GM21381 (cell line): Measurements from ENCODE around the gene SLC25A20.
"Not testable (repeated sequence)": the region's sequence is repeated elsewhere in the genome, so short reads cannot be mapped to it uniquely, and the experiment has no call there.

Experiments used
- ATAC-seq: cut with Tn5 transposase; IDR thresholded peaks from one replicate; pipeline ENCODE4 v1.9.1; 2021; ENCODE audit warnings: mild to moderate bottlenecking, moderate library complexity; ENCODE audit not compliant: unreplicated experiment

SLC25A20 gene

DNA sequence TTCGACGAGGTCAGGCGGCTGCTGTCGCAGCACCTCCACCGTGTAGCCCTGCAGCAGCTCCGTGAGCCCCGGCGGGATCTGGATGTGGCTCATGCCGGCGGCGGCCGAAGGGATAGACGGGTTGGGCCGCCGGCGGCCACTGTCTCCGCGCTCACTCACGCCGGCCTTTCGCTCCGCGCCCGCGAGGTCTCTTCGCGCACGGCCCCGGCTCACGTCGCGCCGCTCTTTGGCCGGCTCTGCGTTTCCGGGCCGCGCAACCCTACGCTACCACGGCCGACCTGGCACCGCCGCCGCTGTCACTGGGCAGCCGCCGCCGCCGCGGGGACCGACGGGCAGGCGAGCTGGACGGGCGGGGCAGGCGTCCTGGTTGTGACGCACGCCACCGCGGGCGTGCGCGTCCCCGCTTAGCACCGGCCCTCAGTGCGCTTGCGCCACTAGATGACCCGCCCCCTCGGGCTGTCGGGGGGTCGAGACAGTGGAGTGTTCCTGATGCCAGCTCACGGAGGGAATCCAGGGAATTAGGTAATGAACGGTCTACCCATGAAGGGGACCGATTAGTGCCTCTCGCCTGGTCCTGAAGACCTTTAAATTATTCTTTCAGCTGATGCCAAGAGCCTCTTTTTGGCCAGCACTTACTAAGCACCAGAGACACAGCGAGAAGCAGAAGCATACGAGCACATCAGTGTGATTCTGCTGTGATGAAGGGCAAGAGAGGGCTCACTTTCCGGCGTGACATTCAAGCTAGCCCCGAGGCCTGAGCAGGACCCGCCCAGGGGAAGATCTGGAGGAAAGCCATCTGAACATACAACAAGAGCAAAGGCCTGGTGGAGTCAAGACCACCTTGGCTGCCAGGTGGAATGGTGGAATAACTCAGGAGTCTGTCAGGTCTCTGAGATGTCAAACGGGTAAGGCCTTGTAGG, 50.9 kb downstream of the SLC25A20 start, which contains the start of gene PRKAR2A:
Gene PRKAR2A (minus strand): TSS at position 371 of the 920 bp plus-strand sequence. CDS start 278 bp downstream, at position 93.
- ATAC-seq, result peak; percentile 92

DNA sequence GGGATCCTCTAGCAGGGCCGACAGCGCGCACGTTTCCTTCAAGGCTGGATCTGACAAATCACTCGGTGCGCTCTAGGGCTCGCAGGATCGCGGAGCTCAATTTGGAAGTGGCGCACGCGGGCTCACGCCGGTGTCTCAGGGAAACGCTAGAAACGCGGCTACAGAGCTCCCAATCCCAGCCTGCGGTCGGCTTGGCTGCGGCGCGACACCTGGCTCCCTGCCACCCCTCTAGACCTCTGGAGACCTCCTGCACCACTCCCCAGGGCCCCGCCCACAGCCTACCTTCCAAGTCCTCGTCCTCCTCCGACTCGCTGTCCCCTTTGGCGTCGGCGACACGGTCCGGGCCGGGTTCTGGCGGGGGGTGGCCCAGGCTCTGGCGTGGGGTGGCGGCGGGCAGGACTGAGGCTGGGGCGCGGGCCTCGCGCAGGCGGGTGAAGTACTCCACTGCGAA, 51.6 kb downstream of the SLC25A20 start:
- ATAC-seq, result peak; percentile 39

DNA sequence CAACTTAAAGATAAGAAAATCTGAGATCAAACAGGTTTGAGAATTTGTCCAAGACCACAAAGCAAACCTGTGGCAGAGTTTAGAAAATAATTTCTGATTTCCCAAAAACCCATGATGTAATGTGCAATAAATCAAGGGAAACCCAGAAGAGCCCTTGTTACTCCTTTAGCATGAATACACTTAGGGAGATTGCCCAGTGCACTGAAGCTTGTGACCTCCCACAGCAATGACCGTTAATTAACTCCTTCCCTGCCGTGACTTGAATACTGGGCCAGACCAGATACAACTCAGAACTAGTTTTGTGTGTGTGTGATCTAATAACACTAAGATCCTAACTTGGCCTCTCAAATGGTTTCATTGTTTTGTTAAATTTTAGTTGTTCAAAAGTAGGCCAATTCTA, 53.5 kb downstream of the SLC25A20 start:
- ATAC-seq, result no peak

DNA sequence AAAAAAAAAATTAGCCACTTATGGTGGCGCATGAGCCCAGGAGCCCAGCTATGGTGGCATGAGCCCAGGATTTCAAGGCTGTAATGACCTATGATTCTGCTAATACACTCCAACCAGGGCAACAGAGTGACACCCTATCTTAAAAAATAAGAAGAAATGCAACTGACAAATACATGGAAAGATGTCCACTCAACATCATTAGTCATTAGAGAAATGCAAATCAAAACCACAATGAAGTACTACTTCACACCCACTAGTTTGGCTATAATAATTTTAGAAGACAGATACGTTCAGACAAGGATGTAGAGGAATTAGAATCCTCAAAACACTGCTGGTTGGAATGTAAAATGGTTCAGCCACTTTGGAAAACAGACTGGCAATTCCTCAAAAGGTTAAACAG, 61.5 kb downstream of the SLC25A20 start:
- no peak for ATAC-seq

DNA sequence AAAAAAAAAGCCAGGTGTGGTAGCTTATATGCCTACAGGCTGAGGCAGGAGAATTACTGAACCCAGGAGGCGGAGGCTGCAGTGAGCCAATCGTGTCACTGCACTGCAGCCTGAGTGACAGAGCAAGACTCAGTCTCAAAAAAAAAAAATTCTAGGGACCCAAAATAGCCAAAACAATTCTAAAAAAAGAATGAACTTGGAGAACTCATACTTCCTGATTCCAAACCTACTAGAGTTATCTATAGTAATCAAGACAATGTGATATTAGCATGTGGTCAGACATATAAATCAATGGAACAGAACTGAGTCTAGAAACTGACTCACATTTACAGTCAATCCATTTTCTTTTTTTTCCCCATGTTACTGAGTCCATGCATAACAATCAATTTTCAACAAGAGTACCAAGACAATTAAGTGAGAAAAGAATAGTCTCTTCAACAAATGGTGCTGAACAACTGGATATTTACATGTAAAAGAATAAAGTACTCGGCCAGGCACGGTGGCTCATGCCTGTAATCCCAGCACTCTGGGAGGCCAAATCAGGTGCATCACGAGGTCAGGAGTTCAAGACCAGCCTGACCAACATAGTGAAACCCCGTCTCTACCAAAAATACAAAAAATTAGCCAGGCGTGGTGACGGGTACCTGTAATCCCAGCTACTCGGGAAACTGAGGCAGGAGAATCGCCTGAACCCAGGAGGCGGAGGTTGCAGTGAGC, 62.9 kb downstream of the SLC25A20 start:
- no peak for ATAC-seq

DNA sequence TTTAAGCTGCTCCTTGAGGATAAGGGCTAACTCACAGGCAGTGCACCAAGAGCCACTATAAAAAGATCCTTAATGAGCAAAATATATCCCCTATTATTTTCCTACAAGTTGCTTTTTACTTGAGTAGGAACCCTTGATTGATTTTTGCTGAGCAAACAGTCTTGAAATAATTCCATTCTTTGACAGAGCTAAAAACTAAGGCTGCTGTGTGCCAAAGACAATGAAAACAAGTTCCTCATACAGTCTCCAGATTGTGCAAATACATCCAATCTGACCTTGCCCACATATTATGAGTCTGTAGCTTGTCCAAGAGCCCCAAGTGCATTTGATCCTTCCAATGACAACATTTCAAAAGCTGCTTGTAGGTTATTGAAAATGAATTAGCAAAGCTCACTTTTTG, 66.0 kb downstream of the SLC25A20 start:
- no peak for ATAC-seq

DNA sequence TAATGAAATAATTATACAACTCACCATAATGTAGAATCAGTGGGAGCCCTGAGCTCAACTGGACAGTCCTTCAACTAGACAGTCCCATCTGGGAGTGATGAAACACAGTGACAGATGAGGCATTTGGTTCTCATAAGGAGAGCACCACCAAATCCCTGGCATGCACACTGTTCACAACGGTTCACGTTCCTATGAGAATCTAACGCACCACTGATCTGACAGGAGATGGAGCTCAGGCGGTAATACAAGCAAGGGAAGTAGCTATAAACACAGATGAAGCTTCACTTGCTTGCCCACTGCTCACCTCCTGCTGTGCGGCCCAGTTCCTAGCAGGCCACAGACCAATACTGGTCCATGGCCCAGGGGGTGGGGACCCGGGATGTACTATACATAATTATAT, 68.0 kb downstream of the SLC25A20 start:
- no peak for ATAC-seq

DNA sequence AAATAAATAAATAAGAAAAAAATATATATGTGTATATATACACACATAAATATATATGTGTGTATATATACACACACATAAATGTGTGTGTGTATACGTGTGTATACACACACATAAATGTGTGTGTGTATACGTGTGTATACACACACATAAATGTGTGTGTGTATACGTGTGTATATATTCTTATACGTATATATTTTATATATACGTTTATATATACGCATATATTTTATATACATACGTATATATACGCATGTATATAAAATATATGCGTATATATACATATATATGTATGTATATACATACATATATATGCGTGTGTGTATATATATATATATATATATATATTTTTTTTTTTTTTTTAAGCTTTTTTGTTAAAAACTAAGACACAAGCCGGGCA, 69.2 kb downstream of the SLC25A20 start:
- not testable (repeated sequence) for ATAC-seq

DNA sequence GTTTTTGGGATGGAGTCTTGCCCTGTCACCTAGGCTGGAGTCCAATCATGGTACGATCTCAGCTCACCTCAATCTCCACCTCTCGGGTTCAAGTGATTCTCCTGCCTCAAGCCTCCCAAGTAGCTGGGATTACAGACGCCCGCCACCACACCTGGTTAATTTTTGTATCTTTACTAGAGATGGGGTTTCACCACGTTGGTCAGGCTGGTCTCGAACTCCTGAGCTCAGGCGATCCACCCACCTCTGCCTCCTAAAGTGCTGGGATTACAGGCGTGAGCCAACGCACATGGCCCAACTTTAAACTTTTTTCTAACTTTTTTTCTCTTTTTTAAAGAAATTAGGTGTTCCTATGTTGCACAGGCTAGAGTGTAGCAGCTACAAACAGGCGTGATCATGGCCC, 70.8 kb downstream of the SLC25A20 start:
- ATAC-seq, result not testable (repeated sequence)

DNA sequence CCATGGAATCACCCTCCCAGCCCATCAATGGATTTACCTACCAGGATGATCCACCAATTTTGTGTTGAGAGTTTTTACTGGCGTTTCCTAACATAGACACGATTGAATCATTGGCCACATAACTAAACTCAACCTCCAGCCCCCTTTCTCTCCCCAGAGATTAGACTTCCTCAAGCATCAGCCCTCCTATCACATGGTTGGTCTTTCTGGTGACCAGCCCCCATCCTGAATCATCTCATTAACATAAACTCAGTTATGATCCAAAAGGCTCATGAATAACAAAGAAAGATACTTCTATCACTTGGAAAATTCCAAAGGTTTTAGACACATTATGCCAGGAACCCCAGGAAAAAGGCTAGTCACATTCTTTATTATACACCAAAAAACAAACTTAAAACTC, 72.2 kb downstream of the SLC25A20 start:
- ATAC-seq, result no peak

DNA sequence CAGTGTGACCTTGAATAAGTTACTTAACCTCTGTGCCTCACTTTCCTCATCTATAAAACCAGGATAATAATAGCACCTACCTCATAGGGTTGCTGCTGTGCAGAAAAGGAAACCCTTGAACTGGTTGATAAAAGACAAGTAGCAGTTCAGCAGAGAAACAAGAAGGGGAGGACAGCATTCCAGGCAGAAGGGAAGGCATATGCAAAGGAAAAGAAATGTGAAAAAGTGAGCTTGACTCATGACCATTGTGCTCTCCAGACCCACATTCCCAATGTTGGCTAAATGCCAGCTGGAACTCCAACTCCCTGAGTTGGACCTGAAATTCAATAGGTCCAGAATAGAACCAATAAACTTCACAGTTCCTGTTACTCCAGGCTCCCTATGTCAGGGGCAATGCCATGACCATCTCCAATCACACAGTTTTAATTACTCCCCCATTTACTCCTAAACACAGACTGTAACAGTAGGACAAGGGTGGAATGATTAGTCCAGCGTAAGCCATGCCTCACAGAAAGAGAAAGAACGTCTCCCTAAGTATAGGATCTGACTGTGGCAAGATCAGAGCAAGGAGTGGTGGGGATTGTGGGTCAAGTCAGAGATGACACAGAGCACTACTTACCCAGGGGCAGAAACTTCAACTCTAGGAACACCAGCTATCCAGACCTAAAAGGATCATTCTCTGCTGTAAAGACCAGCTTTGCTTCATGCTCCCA, 77.9 kb downstream of the SLC25A20 start:
- no peak for ATAC-seq

DNA sequence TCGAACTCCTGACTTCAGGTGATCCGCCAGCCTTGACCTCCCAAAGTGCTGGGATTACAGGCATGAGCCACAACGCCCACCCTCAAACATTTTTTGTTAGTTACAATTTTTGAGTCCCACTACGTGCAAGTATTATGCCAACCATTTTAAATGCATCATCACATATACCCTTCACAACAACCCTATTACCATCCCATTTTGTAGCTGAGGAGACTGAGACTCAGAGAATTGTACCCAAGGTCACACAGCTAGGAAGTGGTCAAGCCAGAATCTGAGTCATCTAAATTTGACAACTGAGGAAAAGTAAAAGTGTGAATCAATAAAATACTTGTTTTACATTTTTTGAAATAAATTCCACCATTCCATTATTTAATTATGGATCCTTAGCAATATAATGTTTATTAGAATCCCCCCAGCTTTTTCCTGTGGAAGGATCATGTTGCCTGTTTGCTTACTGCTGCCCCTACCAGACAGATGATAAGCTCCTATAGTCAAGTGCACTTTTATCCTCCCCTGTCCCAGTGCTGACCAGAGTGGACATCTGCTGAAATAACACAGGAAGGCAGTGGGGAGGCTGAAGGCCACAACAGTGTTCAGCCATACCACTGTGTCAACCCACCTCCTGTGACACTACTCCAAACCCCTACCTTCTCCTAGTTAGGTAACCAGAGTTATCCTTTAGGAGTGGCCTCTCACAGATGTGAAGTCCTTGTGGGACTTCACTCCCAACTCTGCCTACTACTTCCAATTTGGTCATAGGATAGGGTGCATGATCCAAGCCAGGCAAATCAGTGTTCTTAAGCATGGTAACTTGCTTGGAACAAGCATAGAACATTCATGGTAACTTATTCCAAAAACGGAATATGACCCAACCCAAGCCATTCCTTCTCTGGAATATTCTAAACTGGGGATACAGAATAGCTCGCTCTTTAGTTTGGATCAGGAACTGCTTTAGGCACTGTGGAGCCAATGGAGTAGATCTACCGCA, 79.2 kb downstream of the SLC25A20 start:
- no peak for ATAC-seq

DNA sequence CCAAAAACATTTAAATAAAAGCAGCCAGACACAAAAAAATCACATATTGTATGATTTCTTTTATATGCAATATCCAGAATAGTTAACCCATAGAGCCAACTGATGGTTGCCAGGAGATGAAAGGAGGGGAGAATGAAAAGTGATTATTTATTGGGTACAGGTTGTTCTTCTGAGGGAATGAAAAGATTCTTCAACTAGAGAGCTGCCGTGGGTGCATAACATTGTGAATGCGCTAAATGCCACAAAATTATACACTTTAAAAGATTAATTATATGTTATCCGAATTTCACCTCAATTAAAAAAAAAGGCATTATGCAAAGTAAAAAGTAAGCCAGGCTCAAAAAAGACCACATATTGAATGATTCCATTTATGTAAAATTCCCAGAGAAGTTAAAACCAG, 87.2 kb downstream of the SLC25A20 start:
- ATAC-seq, result no peak
